HEK293 (cell line): ENCODE measurements around the gene ATP2A2.

ENCODE experiments used
- CTCF ChIP-seq: fragments of 450-650 bp; formaldehyde crosslinking; IDR thresholded peaks from 2 replicates; pipeline ENCODE4 v1.5.1; 2016; ENCODE audit warnings: missing biosample characterization, missing genetic modification characterization
- KLF9 ChIP-seq: fragments of 450-650 bp; formaldehyde crosslinking; IDR thresholded peaks from 2 replicates; pipeline ENCODE4 v1.5.1; 2016; ENCODE audit warnings: missing biosample characterization, missing genetic modification characterization, low read depth
- PATZ1 ChIP-seq: fragments of 450-650 bp; formaldehyde crosslinking; IDR thresholded peaks from 2 replicates; pipeline ENCODE4 v1.5.1; 2016; ENCODE audit warnings: missing biosample characterization, missing genetic modification characterization
- TCF7L2 ChIP-seq: IDR thresholded peaks from 2 replicates; pipeline ENCODE4 v1.6.1; 2011; ENCODE audit warnings: low read depth, mild to moderate bottlenecking, inconsistent platforms, low read length, moderate library complexity, borderline replicate concordance
- ZFP69B ChIP-seq: fragments of 450-650 bp; formaldehyde crosslinking; IDR thresholded peaks from 2 replicates; pipeline ENCODE4 v1.5.1; 2016; ENCODE audit warnings: missing biosample characterization, missing genetic modification characterization
- ZNF24 ChIP-seq: fragments of 450-650 bp; formaldehyde crosslinking; IDR thresholded peaks from 2 replicates; pipeline ENCODE4 v1.5.1; 2016; ENCODE audit warnings: missing biosample characterization, missing genetic modification characterization
- ZNF391 ChIP-seq: fragments of 450-650 bp; formaldehyde crosslinking; IDR thresholded peaks from 2 replicates; pipeline ENCODE4 v1.5.1; 2016; ENCODE audit warnings: low read depth, missing biosample characterization, missing genetic modification characterization, borderline replicate concordance
- ZNF624 ChIP-seq: fragments of 450-650 bp; formaldehyde crosslinking; IDR thresholded peaks from 2 replicates; pipeline ENCODE4 v1.5.1; 2017; ENCODE audit warnings: missing biosample characterization, missing genetic modification characterization
- ZNF664 ChIP-seq: fragments of 450-650 bp; formaldehyde crosslinking; IDR thresholded peaks from 2 replicates; pipeline ENCODE4 v1.5.1; 2016; ENCODE audit warnings: missing biosample characterization, missing genetic modification characterization
- ZNF707 ChIP-seq: fragments of 450-650 bp; formaldehyde crosslinking; IDR thresholded peaks from 2 replicates; pipeline ENCODE4 v1.5.1; 2016; ENCODE audit warnings: missing biosample characterization, missing genetic modification characterization
- ZNF777 ChIP-seq: fragments of 450-650 bp; formaldehyde crosslinking; IDR thresholded peaks from 2 replicates; pipeline ENCODE4 v1.5.1; 2017; ENCODE audit warnings: missing biosample characterization, missing genetic modification characterization, borderline replicate concordance
- ZSCAN18 ChIP-seq: fragments of 450-650 bp; formaldehyde crosslinking; IDR thresholded peaks from 2 replicates; pipeline ENCODE4 v1.5.1; 2016; ENCODE audit warnings: missing biosample characterization, missing genetic modification characterization
- TF ChIP-seq, protein P1 (sequence below): fragments of 450-650 bp; formaldehyde crosslinking; IDR thresholded peaks from 2 replicates; pipeline ENCODE4 v1.5.1; 2016; ENCODE audit warnings: missing biosample characterization, missing genetic modification characterization

DNA sequence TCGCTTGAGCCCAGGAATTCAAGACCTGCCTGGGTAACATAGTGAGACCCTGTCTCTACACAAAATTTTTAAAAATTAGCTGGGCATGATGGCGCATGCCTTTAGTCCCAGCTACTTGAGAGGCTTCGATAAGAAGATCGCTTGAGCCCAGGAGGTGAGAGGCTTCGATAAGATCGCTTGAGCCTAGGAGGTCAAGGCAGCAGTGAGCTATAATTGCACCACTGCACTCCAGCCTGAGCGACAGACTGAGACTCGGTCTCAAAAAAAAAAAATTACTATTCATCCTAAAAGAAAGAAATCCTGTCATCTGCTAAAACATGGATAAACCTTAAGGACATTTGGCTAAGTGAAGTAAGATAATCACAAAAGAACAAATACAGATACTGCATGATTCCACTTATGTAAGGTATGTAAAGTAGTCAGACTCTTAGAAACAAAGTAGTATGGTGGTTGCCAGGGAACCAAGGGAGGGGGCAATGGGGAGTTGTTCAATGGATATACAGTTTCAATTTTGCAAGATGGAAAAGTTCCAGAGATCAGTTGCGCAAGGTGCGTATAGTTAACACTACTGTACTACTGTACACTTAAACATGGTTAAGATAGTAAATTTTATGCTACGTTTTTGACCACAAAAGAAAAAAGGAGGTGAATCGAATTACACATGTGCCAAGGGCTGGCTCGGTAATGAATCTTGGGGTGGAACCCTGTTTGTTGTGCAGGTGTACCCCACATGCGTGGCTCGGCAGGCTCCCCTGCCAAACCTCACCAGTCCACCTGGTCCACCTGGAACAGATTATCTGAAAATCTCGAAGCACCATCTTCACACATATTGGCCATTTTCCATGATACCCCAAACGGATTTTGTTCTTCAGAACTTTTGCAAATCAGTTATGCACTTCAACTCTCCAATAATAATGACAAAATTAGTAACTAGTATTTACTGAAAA is 18.3 kb upstream of the ATP2A2 start:
- TF ChIP-seq CTCF (tag by site-specific recombination): no peak
- no peak for TF ChIP-seq ZSCAN18 (tag by site-specific recombination)
- no peak; the same call in 1 of the 2 replicates for TF ChIP-seq ZNF664 (tag by site-specific recombination)
- TF ChIP-seq ZNF391 (tag by site-specific recombination): no peak
- TF ChIP-seq TCF7L2: no peak
- TF ChIP-seq ZFP69B: no peak
- TF ChIP-seq ZNF777 (tag by site-specific recombination): no peak
- TF ChIP-seq, protein P1, sequence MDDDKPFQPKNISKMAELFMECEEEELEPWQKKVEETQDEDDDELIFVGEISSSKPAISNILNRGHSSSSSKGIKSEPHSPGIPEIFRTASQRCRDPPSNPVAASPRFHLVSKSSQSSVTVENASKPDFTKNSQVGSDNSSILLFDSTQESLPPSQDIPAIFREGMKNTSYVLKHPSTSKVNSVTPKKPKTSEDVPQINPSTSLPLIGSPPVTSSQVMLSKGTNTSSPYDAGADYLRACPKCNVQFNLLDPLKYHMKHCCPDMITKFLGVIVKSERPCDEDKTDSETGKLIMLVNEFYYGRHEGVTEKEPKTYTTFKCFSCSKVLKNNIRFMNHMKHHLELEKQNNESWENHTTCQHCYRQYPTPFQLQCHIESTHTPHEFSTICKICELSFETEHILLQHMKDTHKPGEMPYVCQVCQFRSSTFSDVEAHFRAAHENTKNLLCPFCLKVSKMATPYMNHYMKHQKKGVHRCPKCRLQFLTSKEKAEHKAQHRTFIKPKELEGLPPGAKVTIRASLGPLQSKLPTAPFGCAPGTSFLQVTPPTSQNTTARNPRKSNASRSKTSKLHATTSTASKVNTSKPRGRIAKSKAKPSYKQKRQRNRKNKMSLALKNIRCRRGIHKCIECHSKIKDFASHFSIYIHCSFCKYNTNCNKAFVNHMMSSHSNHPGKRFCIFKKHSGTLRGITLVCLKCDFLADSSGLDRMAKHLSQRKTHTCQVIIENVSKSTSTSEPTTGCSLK: no peak
- no peak for TF ChIP-seq PATZ1 (tag by site-specific recombination)
- TF ChIP-seq KLF9 (tag by site-specific recombination): no peak
- no peak for TF ChIP-seq ZNF707 (tag by site-specific recombination)
- TF ChIP-seq ZNF624 (tag by site-specific recombination): no peak
- TF ChIP-seq ZNF24 (tag by site-specific recombination): no peak
